GM12801 (cell line): Measurements from ENCODE around the gene ZNF638.

Source experiments
- CTCF ChIP-seq: IDR thresholded peaks from one replicate; pipeline ENCODE4 v1.5.1; 2011; ENCODE audit warnings: control low read depth; ENCODE audit not compliant: insufficient read length; ENCODE audit errors: extremely low read depth

The ZNF638 gene

GRCh38 chr2:71327916-71328315 is 3.7 kb upstream of the ZNF638 start:
- no peak for TF ChIP-seq CTCF

- TF ChIP-seq CTCF = no peak
Measured at GRCh38 chr2:71330155-71330554, 1.4 kb upstream of the ZNF638 start.

- no peak for TF ChIP-seq CTCF
Measured at GRCh38 chr2:71330585-71331330, 824 bp upstream of the ZNF638 start.

GRCh38 chr2:71332435-71332796 is 834 bp downstream of the ZNF638 start:
- TF ChIP-seq CTCF = no peak

- TF ChIP-seq CTCF = no peak
Measured at GRCh38 chr2:71333619-71334018, 2.0 kb downstream of the ZNF638 start.

GRCh38 chr2:71336384-71336783 is 4.8 kb downstream of the ZNF638 start:
- TF ChIP-seq CTCF = no peak

- no peak for TF ChIP-seq CTCF
Measured at GRCh38 chr2:71336802-71337201, 5.2 kb downstream of the ZNF638 start.
